ENCODE measurements around the gene EPHA4. TPM values are rescaled to one million over a fixed set of nuclear protein-coding genes. Genes with fewer than 3 reads are reported as not detected.

The EPHA4 gene
- polyA plus RNA-seq, 1 of the 3 experiments (the other 2 are of a cell fraction): 0.90 TPM

- WGBS (ENCODE audit: low lambda C conversion rate): 0% methylated on average over 1 of the region's 1 CpG
- CTCF ChIA-PET: no interaction called here
- no peak for DNase-seq
- no peaks in the 10 kb centered on the region for H4K20me1 ChIP-seq (ENCODE audit: insufficient read depth)
- no peaks in the 10 kb centered on the region for H3F3A ChIP-seq (replicated peaks; ENCODE audit: insufficient read depth)
- no peaks in the 10 kb centered on the region for H3K4me1 ChIP-seq (ENCODE audit: control insufficient read depth in 1 of 2, insufficient read depth in 2 of 2, low read depth in 1 of 2, low read length in 1 of 2)
- no peaks in the 10 kb centered on the region for H3K79me2 ChIP-seq (ENCODE audit: insufficient read depth)
- H2AFZ ChIP-seq (ENCODE audit: low read depth): no peak overlapping the region
- no peak overlapping the region for H3K4me2 ChIP-seq
- no peaks in the 10 kb centered on the region for H3K36me3 ChIP-seq (replicated peaks in 1 of 2; ENCODE audit: control insufficient read depth in 1 of 2, insufficient read depth in 2 of 2, low read length in 1 of 2)
- TF ChIP-seq USF1 (IDR thresholded peaks at IDR 0.05; ENCODE audit: borderline replicate concordance, low read depth) (no peak), CTCF (IDR thresholded peaks at IDR 0.05) (no peak), RCOR1 (IDR thresholded peaks at IDR 0.05; ENCODE audit: low read length) (no peak), TAF1 (IDR thresholded peaks at IDR 0.05; ENCODE audit: borderline replicate concordance, low read depth, low read length) (no peak), IRF3 (IDR thresholded peaks at IDR 0.05; ENCODE audit: low read depth, low read length) (no peak), ZBTB33 (IDR thresholded peaks at IDR 0.05; ENCODE audit: borderline replicate concordance, low read depth) (no peak), MAX (IDR thresholded peaks at IDR 0.05; ENCODE audit: low read depth) (no peak), JUND (IDR thresholded peaks at IDR 0.05) (no peak), FOXM1 (IDR thresholded peaks at IDR 0.05; ENCODE audit: low read depth) (no peak), RFX5 (IDR thresholded peaks at IDR 0.05; ENCODE audit: low read length) (no peak), POLR2AphosphoS5 (IDR thresholded peaks at IDR 0.05; ENCODE audit: low read depth, low read length) (no peak), MXI1 (IDR thresholded peaks at IDR 0.05; ENCODE audit: low read depth, low read length) (no peak), TCF12 (IDR thresholded peaks at IDR 0.05) (no peak)
- POLR2A ChIA-PET: no interaction called here
- H3K27me3 ChIP-seq (ENCODE audit: insufficient read depth): no peaks in the 10 kb centered on the region
- H3K27ac ChIP-seq (ENCODE audit: low read depth in 2 of 2, low read length in 1 of 2): no peak overlapping the region
- no peaks in the 10 kb centered on the region for H3K9me3 ChIP-seq
- H3K4me3 ChIP-seq (ENCODE audit: low read depth in 2 of 2, low read length in 1 of 2): no peak overlapping the region
- no peak overlapping the region for H3K9ac ChIP-seq
- H3K9me2 ChIP-seq: no peaks in the 10 kb centered on the region
These were observed 186.4 kb downstream of the EPHA4 start for GRCh38 chr2:221385716-221386115.
